NCI-H69 (cell line): ENCODE data around the gene MTG1.
"Not testable (repeated sequence)": the region's sequence is repeated elsewhere in the genome, so short reads cannot be mapped to it uniquely, and the experiment has no call there.

Experiments
- DNase-seq: peaks from one replicate; lab custom pipeline; 2025; lab: John Stamatoyannopoulos, UW

Gene MTG1

GRCh38 chr10:133400624-133401424 lies 6.9 kb downstream of the MTG1 start:
- no peak for DNase-seq

- DNase-seq = no peak
Observed at GRCh38 chr10:133401500-133401899, 7.5 kb downstream of the MTG1 start.

DNA sequence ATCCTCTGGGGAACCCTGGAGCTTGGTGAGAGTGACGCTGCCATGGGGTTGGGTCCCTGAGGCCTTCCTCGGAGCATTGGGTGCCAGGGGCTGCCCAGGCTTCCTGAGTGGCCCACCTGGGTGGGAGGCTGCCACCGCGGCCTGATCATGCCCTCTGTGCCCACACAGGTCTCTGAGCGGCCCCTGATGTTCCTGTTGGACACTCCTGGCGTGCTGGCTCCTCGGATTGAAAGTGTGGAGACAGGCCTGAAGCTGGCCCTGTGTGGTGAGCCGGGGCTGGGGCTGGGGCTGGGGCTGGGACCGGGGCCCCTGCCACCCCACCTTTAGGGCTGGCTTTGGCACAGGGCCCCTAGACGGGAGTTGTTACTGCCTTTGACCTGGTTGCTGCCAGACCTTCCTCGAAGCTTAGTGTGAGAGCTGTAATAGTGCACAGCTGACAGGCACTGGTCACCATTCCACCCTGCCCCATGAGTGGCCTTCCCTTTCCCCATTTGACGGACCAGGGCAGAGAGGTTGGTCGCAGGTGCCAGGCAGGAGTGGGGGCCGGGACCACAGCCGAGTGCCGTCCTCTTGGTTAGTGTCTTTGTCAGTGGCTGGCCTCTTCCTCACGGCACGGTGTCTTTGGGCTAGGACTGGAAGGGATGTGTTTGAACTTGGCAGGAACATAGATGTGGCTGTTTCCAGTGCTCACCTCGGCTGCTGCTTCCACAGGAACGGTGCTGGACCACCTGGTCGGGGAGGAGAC lies 8.2 kb downstream of the MTG1 start:
- no peak for DNase-seq

DNA sequence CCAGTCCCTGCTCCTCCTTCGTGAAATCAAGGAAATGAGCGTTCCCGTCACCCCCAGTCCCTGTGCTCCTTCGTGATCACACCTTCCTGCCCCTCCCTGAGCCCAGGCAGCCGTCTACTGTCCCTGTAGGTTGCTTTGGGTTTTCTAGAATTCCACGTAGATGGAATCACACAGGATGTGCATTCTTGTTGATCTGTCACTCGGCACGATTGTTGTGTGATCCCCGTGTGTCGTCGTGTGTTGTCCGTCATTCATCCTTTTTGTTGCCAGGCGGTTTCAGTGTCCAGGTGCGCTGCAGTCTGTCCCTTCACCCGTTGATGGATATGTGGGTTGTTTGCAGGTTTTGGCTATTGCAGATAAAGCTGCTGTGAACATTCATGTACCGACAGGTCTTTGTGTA lies 9.4 kb downstream of the MTG1 start:
- no peak for DNase-seq

DNA sequence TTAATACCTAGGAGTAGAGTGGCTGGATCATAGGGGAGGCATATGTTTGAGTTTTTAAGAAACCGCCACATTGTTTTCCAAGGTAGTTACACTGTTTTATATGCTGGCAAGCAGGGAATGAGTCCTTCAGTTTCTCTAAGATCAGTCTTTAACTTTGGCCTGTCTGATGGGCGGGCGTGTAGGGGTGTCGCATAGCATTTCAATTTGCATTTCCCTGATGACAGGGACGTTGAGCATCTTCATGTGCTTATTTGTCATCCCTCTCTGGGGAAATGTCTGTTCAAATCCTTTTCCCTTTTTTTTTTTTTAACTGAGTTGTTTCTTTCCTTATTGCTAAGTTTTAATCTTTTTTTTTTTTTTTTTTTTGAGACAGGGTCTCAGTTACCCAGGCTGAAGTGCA lies 9.8 kb downstream of the MTG1 start:
- no peak for DNase-seq

- DNase-seq = no peak
Observed at GRCh38 chr10:133405272-133405671, 11.3 kb downstream of the MTG1 start.

DNA sequence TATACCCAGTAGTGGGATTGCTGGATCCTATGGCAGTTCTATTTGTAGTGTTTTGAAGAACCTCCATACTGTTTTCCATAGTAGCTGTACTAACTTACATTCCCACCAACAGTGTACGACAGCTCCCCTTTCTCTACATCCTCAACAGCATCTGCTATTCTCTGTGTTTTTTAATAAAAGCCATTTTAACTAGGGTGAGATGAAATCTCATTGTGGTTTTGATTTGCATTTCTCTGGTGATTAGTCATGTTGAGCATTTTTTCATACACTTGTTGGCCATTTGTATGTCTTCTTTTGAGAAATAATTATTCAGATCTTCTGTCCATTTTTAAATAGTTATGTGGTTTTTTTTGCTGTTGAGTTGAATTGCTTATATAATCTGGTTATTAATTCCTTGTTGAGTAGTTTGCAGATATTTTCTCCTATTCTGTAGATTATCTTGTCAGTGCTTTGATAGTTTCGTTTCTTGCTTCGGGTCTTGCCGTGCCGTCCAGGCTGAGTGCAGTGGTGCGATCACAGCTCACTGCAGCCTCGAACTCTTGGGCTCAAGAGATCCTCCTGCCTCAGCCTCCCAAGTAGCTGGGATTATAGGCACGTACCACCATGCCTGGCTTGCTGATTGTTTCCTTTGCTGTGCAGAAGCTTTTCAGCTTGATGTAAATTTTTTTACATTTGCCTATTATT lies 12.0 kb downstream of the MTG1 start:
- DNase-seq = no peak

DNA sequence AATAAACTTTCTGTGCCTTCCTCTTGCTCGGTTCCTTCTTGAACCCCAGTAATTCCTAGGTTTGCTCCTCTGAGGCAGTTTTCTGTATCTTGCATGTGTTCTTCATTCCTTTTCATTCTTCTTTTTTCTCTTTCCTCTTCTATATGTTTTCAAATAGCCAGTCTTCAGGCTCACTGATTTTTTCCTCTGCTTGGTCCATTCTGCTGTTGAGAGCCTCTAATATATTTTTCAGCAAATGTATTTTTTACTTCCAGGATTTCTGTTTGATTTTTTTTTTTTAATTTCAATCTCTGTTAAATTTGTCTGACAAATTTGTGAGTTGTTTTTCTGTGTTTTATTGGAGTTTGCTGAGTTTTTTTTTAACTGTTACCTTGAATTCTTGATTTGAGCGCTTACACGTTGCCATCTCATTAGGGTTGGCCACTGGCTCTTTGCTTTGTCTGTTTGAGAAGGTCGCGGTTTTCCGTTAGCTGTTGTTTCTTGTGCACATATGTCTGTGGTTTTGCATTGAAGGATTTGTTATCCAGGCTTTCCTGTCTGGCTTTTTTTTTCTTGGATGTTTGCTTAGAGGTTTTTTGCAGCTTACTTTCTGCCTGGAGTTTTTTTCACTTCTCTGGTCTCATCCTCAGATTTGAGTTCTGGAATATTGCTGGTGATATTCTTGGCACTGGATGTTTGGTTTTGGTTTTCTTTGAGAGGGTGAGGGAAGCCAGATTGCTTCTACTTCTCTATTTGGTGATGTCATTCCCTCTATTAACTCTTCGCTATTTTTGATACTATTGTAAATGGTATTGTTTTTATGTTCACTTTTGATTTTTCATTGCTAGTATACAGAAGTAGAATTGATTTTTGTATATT lies 17.8 kb downstream of the MTG1 start:
- DNase-seq = no peak

DNA sequence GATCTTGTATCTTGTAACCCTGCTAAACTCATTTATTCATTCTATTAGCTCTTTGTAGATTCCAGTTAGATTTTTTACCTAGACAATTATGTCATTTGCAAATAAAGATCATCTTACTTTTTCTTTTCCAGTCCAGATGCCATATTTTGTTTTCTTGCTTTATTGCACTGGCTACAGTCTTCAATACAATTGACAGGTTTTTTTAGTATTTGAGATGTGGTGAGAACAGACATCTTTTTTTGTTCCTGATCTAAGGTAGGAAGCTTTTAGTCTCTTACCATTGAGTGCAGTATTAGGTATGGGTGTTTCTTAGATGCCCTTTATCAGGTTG lies 18.4 kb downstream of the MTG1 start:
- no peak for DNase-seq

DNA sequence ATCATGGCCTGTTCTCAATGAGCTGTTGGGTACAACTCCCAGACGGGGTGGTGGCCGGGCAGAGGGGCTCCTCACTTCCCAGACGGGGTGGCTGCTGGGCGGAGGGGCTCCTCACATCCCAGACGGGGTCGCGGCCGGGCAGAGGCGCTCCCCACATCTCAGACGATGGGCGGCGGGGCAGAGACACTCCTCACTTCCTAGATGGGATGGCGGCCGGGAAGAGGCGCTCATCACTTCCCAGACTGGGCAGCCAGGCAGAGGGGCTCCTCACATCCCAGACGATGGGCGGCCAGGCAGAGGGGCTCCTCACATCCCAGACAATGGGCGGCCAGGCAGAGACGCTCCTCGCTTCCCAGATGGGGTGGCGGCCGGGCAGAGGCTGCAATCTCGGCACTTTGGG lies 20.4 kb downstream of the MTG1 start:
- DNase-seq = not testable (repeated sequence)

DNA sequence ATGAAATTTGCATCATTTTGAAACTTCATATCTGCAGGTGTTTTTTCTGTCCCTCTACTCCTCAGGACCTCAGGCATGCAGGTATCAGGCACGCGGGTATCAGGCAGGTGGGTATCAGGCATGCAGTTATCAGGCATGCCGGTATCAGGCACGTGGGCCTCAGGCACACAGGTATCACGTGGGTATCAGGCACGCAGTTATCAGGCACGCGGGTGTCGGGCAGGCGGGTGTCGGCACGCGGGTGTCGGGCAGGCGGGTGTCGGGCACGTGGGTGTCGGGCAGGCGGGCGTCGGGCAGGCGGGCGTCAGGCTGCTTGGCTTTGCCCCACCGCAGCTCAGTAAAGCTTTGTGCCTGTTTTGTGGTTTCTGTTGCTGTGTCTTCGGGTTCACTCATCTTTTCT lies 21.8 kb downstream of the MTG1 start:
- DNase-seq = no peak

- no peak for DNase-seq
Observed at GRCh38 chr10:133418289-133418993, 24.5 kb downstream of the MTG1 start.

GRCh38 chr10:133419211-133419950 lies 25.4 kb downstream of the MTG1 start:
- DNase-seq = no peak

GRCh38 chr10:133420028-133420427 lies 26.1 kb downstream of the MTG1 start:
- no peak for DNase-seq

DNA sequence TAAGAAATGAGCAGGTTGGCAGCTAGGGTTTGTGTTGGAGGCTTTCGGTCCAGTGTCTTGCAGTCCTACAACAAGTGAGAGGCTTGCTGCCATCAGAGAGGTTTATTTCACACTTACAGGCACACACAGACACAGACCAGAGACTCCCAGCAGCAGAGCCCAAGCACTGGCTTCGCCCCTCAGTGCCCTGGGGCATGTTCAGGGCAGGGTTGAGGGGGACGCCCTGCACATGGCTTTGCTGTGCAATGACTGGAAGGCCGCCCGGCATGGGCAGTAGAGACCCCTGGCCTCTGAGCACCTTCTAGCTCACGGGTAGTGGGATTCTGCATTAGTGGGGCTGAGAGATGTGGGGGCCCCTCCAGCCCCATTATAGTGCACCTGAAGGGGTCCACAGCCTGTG lies 26.6 kb downstream of the MTG1 start:
- DNase-seq = no peak

DNA sequence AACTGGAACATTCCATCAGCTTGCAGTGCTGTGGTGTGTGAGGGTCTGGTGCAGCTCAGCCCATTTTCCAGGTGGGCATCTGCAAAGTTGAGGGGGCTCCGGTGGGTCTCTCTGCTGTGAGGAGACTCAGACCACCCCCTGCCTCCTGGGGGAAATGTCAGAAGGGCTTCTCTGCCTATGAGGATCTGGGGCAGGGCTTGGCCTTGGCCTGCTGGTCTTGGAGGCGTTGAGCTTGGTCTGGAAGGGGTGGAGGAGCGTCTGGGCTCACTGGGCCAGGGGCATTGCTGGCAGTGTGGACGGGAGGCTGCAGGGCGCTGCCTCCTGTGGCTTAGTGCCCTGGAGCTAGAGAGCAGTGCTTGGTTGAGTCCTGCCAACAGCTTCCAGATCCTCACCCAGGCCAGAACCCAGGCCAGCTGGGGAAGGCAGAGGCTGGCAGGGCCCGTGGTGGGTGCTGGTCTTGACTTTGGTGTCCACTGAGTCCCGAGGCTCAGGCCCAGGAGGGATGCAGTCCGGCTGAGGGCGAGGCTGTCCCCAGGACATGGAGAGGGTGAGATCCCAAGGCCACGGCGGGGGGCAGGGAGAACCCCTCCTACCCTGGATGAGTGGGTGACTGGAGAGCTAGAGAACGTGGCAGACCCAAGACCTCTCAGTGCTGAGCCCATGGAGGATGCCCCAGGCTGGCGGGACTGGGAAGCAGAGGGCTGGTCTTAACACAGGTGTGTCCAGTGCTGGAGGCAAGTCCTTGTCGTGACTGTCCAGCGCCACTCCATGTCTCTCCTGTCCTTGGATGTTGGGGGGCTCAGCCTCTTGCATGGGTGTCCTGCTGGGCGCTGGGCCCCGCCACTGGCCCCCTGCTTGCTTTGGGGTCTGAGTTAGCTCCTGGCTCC lies 27.6 kb downstream of the MTG1 start:
- DNase-seq = no peak

DNA sequence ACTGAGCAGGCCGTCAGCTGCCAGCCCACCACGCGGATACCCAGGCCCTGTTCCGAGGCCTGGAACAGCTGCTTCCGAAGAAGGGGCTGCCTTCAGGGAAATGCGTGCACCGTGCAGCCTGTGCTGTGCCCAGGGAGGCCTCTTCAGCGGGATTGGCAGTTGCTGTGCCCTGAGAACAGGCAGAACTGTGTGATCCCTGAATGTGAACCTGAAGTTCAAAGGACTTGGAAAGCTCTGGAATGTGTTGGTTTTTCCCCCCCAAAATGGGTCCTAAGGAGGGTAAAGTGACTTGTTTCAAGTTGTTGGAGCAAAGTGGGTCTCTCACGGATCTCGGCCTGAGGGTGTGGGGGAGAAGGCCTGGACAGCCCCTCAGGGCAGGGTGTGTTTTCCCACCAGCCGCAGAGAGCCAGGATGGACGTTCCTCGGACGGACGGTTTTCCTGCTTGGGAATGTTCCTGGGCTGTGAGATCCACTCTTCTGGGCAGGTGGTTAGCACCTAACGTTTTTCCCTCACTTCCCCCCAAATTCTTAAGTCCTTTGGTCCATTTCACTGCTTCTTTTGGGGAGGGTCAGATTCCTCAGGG lies 28.4 kb downstream of the MTG1 start:
- no peak for DNase-seq

DNA sequence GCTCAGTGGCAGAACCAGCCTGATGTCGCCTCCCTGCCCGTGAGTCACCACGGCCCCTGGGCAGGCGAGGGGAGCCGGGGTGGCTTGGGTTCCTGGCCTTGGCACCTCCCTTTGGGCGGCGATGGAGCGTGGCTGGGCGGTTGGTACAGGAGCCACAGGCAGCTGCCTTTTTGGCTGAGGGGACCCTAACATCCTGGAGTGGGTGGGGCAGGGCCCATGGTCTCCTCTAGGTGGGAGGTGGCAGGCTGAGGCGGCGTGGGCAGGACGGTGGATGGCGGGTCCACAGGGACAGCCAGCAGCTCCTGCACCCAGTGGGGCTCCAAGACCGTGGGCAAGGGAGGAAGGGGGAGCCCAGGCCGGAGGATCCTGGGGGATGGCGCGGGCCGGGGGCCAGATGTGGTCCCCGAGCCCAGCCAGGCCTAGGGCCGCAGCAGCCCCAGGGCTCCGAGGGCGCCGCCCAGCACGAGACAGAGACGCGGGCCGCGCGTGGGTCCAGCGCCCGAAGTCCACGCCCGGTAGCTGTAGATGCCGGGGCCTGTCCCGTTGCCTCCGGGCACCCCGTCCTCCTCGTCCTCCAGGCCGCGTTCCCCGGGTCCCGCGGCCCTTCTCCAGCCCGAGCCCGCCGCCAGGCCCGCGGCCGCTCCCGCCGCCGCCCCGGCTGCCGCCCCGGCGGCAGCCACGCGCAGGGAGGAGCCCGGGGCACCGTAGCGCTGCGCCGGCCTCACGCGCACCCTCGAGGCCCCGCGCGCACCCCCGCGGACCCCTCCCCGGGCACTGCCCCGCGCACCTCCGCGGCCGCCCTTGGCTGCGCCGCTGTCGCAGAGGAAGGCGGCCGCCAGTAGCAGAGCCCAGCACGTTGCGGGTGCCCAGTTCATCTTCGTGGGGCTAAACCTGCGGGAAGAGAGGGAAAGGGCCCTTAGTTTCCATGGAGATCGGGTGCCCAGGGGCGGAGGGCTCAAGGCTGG lies 29.1 kb downstream of the MTG1 start:
- peak; percentile 23 for DNase-seq
